GM12878 (cell line): Measurements from ENCODE around the gene SLC10A1. TPM values are rescaled to one million over a fixed set of nuclear protein-coding genes. Genes with fewer than 3 reads are reported as not detected.

ENCODE experiments used
- ATAC-seq: fragments of 200-7000 bp; cut with Tn5 transposase; 3 replicates; pipeline ENCODE4 v1.9.1; 2020; ENCODE audit warnings: mild to moderate bottlenecking, moderate library complexity
- BruUV-seq: library from RNA; stranded (reverse); fragments of 400-500 nt; replicated peaks from 2 replicates; lab custom pipeline; 2021; lab: Mats Ljungman, UMichigan
- CTCF ChIA-PET: fragments of 300-600 bp; sonication (Branson Sonifier 250); formaldehyde crosslinking; extraction: SDS; loops from one replicate; lab custom pipeline; 2021; ENCODE audit warnings: inconsistent platforms; lab: Yijun Ruan, JAX
- POLR2A ChIA-PET: fragments of 350-600 bp; formaldehyde crosslinking; extraction: SDS; loops from one replicate; lab custom pipeline; 2021; ENCODE audit warnings: inconsistent platforms; lab: Charles Lee
- RAD21 ChIA-PET: fragments of 300-600 bp; sonication (Branson Sonifier 250); formaldehyde crosslinking; loops from one replicate; lab custom pipeline; 2023; ENCODE audit warnings: antibody characterized with exemption; ENCODE audit not compliant: unreplicated experiment; lab: Charles Lee
- SMC1A ChIA-PET: fragments of 300-600 bp; sonication (Branson Sonifier 250); formaldehyde crosslinking; loops from one replicate; lab custom pipeline; 2023; ENCODE audit not compliant: unreplicated experiment, uncharacterized antibody; lab: Charles Lee
- DNase-seq: peaks from one replicate; pipeline ENCODE4 v3.0.0-alpha.2; 2011; ENCODE audit warnings: low read depth, low spot score
- FAIRE-seq: peaks from 3 replicates; lab custom pipeline; 2011; peaks lifted over from hg19 to GRCh38; lab: Jason Lieb, UNC
- H2AFZ ChIP-seq: 2 replicates; pipeline ENCODE4 v1.6.0; 2011; ENCODE audit warnings: low read depth, low read length, control low read depth; ENCODE audit not compliant: control insufficient read depth
- H3K27ac ChIP-seq: 2 replicates; pipeline ENCODE4 v1.5.1; 2011; ENCODE audit warnings: control low read depth; ENCODE audit not compliant: control insufficient read depth, insufficient read depth
- H3K27me3 ChIP-seq, 2 experiments: replicated peaks in 1 of 2; 2 replicates each; pipeline versions ENCODE4 v1.6.0 to v1.6.1; 2011; ENCODE audit warnings: low read length in 1 of 2; ENCODE audit not compliant: control insufficient read depth in 2 of 2, insufficient read depth in 2 of 2
- H3K36me3 ChIP-seq, 2 experiments: 2 replicates each; pipeline ENCODE4 v1.5.1; 2011; ENCODE audit warnings: low read length in 1 of 2; ENCODE audit not compliant: control insufficient read depth in 2 of 2, insufficient read depth in 2 of 2
- H3K4me1 ChIP-seq: 2 replicates; pipeline ENCODE4 v1.6.1; 2011; ENCODE audit warnings: mild to moderate bottlenecking, low read length, moderate library complexity, mixed read lengths; ENCODE audit not compliant: control insufficient read depth, insufficient read depth
- H3K4me2 ChIP-seq: 2 replicates; pipeline ENCODE4 v1.6.0; 2011; ENCODE audit warnings: control low read depth; ENCODE audit not compliant: control insufficient read depth, insufficient read depth
- H3K4me3 ChIP-seq: fragments of 200-600 bp; sonication (generic); 2 replicates; pipeline ENCODE4 v1.5.1; 2016
- H3K79me2 ChIP-seq: 2 replicates; pipeline ENCODE4 v1.6.0; 2011; ENCODE audit warnings: low read length; ENCODE audit not compliant: control insufficient read depth, insufficient read depth
- H3K9ac ChIP-seq: 2 replicates; pipeline ENCODE4 v1.8.0; 2011; ENCODE audit warnings: low read length, control low read depth, mixed read lengths; ENCODE audit not compliant: control insufficient read depth, insufficient read depth
- H3K9me3 ChIP-seq: replicated peaks from 3 replicates; pipeline ENCODE4 v1.5.1; 2011; ENCODE audit warnings: mild to moderate bottlenecking, low read length; ENCODE audit not compliant: control insufficient read depth, insufficient read depth
- H4K20me1 ChIP-seq: 2 replicates; pipeline ENCODE4 v1.6.0; 2011; ENCODE audit not compliant: control insufficient read depth, insufficient read depth
- ASH2L ChIP-seq: fragments of 300-600, 200-600 bp; sonication (generic); IDR thresholded peaks from 2 replicates; pipeline ENCODE4 v1.6.1; 2017; ENCODE audit warnings: low read depth, mild to moderate bottlenecking, borderline replicate concordance
- ELK1 ChIP-seq: IDR thresholded peaks from 2 replicates; pipeline ENCODE4 v1.6.1; 2012; ENCODE audit warnings: low read depth, low read length, improper control_type of control experiment
- RBBP5 ChIP-seq: fragments of 200-600 bp; sonication (generic); conservative IDR thresholded peaks from 2 replicates; pipeline ENCODE4 v1.6.1; 2016
- YY1 ChIP-seq: IDR thresholded peaks from 2 replicates; pipeline ENCODE4 v1.6.1; 2011; ENCODE audit warnings: low read depth, mild to moderate bottlenecking, low read length
- ZNF592 ChIP-seq: fragments of 450-650 bp; IDR thresholded peaks from 2 replicates; pipeline ENCODE4 v1.6.1; 2017; ENCODE audit warnings: mild to moderate bottlenecking, moderate library complexity
- whole genome bisulfite sequencing: methylation state at CpG from one replicate; pipeline ENCODE4 v1.1.6; 2016; ENCODE audit warnings: low lambda C conversion rate; ENCODE audit not compliant: insufficient replicate concordance, insufficient coverage; ENCODE audit errors: missing lambda C conversion rate; 5-methylcytosine and 5-hydroxymethylcytosine counted together
- in situ Hi-C: fragments of 300-500 bp; cut with MboI; formaldehyde crosslinking; loops from 9 replicates; pipeline ENCODE4 v1.14.3; 2018; ENCODE audit warnings: mixed read lengths
- intact Hi-C: fragments of 100-400 bp; cut with micrococcal nuclease; formaldehyde crosslinking; loops from one replicate; pipeline ENCODE4 v1.14.2; 2022; ENCODE audit not compliant: unreplicated experiment
- polyA plus RNA-seq, 11 experiments: library from polyadenylated mRNA; depleted of rRNA in 4 of 11; unstranded in 6 of 11; stranded (reverse) in 5 of 11; fragments of >200 nt; fragmentation: Nextera tagmentation in 4 of 11; fragmentation: Illumina TruSeq in 1 of 11; extraction: Ambion mirVana in 4 of 11; extraction: Trizol in 1 of 11; gene quantifications; 1 replicate in 1 of 11; 2 replicates in 10 of 11; pipeline versions ENCODE4 v1.2.1 to v1.2.3, GENCODE V29; 2011 to 2016; ENCODE audit warnings: inconsistent platforms in 2 of 11, missing spikeins in 2 of 11, low read depth in 1 of 11
- total RNA-seq, 4 experiments: library from RNA; depleted of rRNA in 3 of 4; stranded (reverse); fragments of >200 nt in 3 of 4; fragmentation: Illumina TruSeq in 1 of 4; extraction: Trizol in 1 of 4; gene quantifications; 2 replicates each; pipeline versions ENCODE4 v1.2.1 to v1.2.3, GENCODE V29; 2013 to 2021
- TF ChIP-seq, protein P1 (sequence below): IDR thresholded peaks from 2 replicates; pipeline ENCODE4 v1.6.1; 2011; ENCODE audit warnings: borderline replicate concordance, low read depth, mild to moderate bottlenecking, moderate library complexity, mixed read lengths, low read length; ENCODE audit not compliant: insufficient read depth; ENCODE audit errors: extremely low read length
- TF ChIP-seq, protein P2 (sequence below): IDR thresholded peaks from 2 replicates; pipeline ENCODE4 v1.6.1; 2012; ENCODE audit warnings: low read depth, low read length, improper control_type of control experiment

The SLC10A1 gene
- total and polyA plus RNA-seq, 10 of the 15 experiments (the other 5 are each of a cell fraction or from before 2014, with no cell fraction given): 0.15 to 0.16 TPM; not detected in 8

GRCh38 chr14:69815556-69815955 lies 18.5 kb upstream of the SLC10A1 start:
- intact Hi-C loops: loop anchor here (5.0 kb wide), 1 partner anchor 502 kb away; no protein-coding TSS in a partner anchor
- WGBS: 37% methylated on average over 5 of the region's 5 CpGs
- in situ Hi-C loops: loop anchor here (5.0 kb wide), 1 partner anchor 212 kb away; no protein-coding TSS in a partner anchor

More at GRCh38 chr14:69815556-69815955, 18.5 kb upstream of the SLC10A1 start:
- Histone ChIP-seq H4K20me1 (no peaks in the 10 kb centered on the region), H3K4me2 (no peak overlapping the region), H3K9ac (no peak overlapping the region), H2AFZ (no peak overlapping the region), H3K27me3 (no peaks in the 10 kb centered on the region; a peak in 1 of 4 replicates), H3K79me2 (no peaks in the 10 kb centered on the region), H3K4me3 (no peak overlapping the region), H3K4me1 (no peaks in the 10 kb centered on the region), H3K27ac (no peak overlapping the region), H3K36me3 (no peaks in the 10 kb centered on the region), H3K9me3 (no peaks in the 10 kb centered on the region)
- FAIRE-seq: no peak
- ChIA-PET SMC1A (interaction anchor here (0.6 kb wide), 1 partner anchor 198 kb away, joined by 3 read pairs; no protein-coding TSS in a partner anchor), CTCF (interaction anchor here (4.6 kb wide), 1 partner anchor 212 kb away, joined by 61 read pairs; no protein-coding TSS in a partner anchor), POLR2A (no interaction called here), RAD21 (interaction anchor here (1.4 kb wide), 1 partner anchor 212 kb away, joined by 3 read pairs; no protein-coding TSS in a partner anchor)
- no TSS peak for BruUV-seq
- no peak for TF ChIP-seq ASH2L
- TF ChIP-seq, protein P1, sequence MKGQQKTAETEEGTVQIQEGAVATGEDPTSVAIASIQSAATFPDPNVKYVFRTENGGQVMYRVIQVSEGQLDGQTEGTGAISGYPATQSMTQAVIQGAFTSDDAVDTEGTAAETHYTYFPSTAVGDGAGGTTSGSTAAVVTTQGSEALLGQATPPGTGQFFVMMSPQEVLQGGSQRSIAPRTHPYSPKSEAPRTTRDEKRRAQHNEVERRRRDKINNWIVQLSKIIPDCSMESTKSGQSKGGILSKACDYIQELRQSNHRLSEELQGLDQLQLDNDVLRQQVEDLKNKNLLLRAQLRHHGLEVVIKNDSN: no peak
- no peak for TF ChIP-seq RBBP5
- TF ChIP-seq, protein P2, sequence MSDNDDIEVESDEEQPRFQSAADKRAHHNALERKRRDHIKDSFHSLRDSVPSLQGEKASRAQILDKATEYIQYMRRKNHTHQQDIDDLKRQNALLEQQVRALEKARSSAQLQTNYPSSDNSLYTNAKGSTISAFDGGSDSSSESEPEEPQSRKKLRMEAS: no peak
- no peak for TF ChIP-seq ZNF592
- no peak for TF ChIP-seq ELK1
- no peak for TF ChIP-seq YY1
- ATAC-seq: no peak
- no peak for DNase-seq
